GM18868 (cell line): ENCODE results near the gene ZKSCAN5.
A peak's percentile ranks its signal among the peaks of the same experiment; 100 is the strongest.
"Not testable (repeated sequence)": the region's sequence is repeated elsewhere in the genome, so short reads cannot be mapped to it uniquely, and the experiment has no call there.

Source experiments
- ATAC-seq: cut with Tn5 transposase; IDR thresholded peaks from one replicate; pipeline ENCODE4 v1.9.1; 2021; ENCODE audit warnings: mild to moderate bottlenecking, moderate library complexity; ENCODE audit not compliant: unreplicated experiment

ZKSCAN5 gene

DNA sequence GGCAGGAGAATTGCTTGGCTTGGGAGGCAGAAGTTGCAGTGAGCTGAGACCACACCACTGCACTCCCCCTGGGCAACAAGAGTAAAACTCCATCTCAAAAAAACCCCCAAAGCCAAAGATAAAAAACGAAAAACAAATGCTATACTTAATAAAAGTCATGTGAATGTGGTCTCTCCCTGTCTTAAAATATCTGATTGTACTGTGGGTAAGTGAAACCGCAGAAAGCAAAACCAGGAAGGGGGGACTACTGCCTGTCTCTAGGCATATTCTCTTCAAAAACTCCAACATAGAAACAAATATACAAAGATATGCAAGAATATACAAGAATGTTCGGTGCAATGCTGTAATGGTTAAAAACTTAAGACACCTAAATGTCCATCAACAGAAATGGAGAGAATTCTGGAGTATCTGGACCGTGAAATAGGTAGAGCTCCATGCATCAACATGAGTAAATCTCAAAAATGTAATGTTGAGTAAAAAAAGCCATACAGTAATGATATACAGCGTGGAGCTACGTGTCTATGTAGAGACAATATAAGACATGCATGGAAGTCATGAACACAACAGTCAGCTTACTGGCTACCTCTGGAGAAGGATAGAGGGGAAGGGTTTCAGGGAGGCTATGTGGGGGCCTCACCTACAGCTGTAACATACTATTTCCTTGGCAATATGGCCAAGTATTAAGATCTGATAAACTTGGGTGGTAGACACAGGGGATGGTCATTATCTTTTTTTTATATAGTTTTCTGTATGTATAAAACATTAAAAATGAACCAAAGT lies 6.5 kb upstream of the ZKSCAN5 start:
- ATAC-seq = no peak

DNA sequence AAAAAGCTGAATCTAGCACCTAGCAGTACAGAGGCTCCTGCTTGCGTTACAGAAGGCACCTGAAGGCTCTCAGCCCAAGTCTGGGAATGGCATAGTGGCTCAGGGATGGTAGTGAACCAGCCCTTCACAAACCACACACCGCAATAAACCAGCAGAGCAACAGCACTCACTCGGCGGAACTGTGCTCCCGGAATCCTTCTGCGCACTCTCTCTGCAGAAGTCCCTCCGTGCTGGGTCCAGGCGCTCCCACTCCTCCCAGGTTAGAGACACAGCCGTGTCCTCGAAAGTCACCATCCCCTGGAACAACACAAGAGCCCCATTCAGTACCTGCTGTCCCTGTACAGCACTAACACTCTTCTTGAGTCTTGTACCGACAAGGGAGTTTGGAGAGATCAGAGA lies 5.9 kb upstream of the ZKSCAN5 start:
- no peak for ATAC-seq

- ATAC-seq = peak; percentile 4
These were observed 5.1 kb upstream of the ZKSCAN5 start for GRCh38 chr7:99499371-99499720.

DNA sequence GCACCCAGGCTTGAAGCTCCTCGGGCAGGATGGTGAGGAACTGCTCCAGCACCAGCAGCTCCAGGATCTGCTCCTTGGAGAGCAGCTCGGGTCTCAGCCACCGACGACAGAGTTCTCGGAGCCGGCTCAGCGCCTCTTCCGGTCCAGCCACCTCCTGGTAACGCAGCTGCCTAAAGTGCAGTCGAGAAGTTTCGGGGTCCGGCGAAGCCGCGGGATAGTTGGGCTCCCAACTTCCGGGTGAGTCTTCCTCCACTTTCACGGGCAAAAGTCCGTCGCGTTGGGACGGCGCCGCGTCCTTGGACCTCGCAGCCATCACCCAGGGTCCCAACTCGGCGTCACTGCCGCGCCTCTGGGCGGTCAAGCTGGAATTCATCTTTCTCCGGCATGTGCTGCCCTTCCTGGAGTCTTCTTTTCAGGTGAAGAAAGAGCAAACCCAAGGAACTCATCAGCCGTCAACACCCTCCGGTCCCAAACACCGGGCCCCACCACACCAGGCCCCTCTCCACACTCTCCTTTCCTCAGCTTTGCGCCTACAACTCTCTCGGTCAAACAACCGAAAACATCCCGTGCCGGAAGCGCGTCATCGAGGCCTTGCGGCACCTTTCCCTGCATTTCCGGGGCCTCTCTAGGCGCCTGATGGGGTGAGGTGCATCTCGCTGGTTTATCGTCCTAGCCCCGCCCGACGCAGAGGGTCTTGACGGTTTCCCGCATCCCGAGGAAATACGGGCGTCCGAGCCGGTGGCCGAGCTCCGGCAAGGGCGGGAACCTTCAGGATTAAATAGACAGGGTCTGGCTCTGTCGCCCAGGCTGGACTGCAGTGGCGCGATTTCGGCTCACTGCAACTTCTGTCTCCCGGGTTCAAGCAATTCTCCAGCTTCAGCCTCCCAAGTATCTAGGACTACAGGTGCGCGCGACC lies 4.5 kb upstream of the ZKSCAN5 start, which contains the start of gene ZNF394:
Gene ZNF394 (minus strand): TSS at position 561 of the 916 bp plus-strand sequence. CDS start 188 bp downstream, at position 373.
- ATAC-seq = peak; percentile 45

DNA sequence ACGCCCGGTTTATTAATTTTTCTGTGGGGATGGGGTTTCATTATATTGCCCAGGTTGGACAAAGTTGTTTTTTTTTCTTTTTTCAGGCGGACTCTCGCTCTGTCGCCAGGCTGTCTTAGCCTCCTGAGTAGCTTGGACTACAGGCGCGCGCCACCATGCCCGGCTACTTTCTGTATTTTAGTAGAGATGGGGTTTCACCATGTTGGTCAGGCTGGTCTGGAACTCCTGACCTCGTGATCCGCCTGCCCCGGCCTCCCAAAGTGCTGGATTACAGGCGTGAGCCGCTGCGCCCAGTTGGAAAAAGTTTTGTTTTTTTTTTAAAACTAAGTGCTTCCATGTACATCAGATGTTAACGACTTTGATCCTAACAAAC lies 3.8 kb upstream of the ZKSCAN5 start:
- ATAC-seq = no peak

DNA sequence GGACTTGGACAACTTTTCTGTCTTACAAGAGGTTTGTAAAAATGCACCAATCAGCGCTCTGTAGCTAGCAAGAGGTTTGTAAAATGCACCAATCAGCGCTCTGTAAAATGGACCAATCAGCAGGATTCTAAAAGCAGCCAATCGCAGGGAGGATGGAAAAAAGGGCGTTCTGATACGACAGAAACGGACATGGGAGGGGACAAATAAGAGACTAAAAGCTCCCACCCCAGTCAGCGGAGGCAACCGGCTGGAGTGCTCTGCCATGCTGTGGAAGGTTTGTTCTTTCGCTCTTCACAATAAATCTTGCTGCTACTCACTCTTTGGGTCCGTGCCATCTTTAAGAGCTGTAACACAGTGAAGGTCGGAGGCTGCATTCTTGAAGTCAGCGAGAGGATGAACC lies 3.2 kb upstream of the ZKSCAN5 start:
- ATAC-seq = not testable (repeated sequence)

DNA sequence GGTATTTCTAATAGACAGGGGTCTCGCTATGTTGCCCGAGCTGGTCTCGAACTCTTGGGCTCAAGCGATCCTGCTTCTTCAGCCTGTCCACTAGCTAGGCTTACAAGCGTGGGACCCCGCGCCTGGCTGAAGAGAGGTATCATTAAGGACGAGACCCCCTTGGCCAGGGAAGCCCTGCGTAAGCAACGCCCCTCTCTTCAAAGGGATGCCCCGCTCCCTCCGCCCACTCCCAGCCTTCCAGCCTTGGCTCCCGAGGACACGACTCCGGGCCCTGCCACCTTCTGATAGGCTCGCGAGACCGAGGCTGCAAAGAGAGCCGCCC lies 220 bp upstream of the ZKSCAN5 start:
- peak; percentile 86 for ATAC-seq

- ATAC-seq = no peak
These were observed 831 bp downstream of the ZKSCAN5 start for GRCh38 chr7:99505324-99505662.

GRCh38 chr7:99514050-99514449 lies 9.6 kb downstream of the ZKSCAN5 start:
- no peak for ATAC-seq

- ATAC-seq = no peak
These were observed 16.9 kb downstream of the ZKSCAN5 start for GRCh38 chr7:99521399-99521798.

- ATAC-seq = no peak
These were observed 21.4 kb downstream of the ZKSCAN5 start for GRCh38 chr7:99525713-99526440.

- no peak for ATAC-seq
These were observed 26.9 kb downstream of the ZKSCAN5 start for GRCh38 chr7:99531354-99531765.

- ATAC-seq = no peak
These were observed 31.2 kb downstream of the ZKSCAN5 start for GRCh38 chr7:99535667-99536066.

DNA sequence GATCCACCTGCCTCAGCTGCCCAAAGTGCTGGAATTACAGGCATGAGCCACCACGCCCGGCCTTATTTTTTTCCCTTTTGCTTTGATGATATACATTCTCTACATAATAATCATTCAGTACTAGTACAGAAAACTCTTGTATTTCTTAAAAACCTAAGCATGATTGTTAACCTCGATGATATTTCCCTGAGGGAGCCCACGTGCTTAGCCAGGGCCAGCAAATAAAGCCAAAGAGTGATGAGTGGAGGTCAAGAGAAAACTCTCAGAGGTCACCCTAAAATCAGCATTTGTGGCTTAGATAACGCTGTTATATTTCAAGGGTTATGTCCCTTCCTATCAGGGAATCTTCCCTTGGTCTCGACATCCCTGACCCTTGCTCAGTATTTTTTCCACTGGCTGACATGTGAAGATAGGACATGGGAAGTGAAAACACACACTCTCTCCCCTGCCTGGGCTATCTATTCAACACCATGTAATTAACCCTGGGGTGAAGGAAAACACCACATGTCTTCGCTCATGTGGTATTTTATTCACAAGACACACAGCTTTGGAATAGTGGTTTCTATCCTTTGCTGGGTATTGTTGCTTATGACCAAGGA lies 34.9 kb downstream of the ZKSCAN5 start:
- no peak for ATAC-seq

DNA sequence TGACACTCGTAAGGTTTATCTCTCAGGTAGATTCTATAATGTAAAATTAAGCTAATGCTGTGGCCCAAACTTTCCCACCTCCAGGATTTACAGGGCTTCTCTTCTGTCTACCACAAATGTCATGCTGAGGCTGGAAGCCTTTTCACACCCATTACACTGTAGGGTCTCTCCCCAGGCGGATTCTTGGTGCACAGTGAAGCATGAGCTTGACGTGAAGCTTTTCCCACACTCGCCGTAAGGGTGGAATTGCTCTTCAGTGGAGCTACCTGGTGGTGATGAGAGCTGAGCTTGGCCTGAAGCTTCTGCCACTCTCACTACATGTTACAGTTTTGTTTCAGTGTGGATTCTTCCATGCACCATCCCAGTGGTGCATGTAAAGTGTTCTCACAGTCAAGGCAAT lies 36.1 kb downstream of the ZKSCAN5 start:
- no peak for ATAC-seq

DNA sequence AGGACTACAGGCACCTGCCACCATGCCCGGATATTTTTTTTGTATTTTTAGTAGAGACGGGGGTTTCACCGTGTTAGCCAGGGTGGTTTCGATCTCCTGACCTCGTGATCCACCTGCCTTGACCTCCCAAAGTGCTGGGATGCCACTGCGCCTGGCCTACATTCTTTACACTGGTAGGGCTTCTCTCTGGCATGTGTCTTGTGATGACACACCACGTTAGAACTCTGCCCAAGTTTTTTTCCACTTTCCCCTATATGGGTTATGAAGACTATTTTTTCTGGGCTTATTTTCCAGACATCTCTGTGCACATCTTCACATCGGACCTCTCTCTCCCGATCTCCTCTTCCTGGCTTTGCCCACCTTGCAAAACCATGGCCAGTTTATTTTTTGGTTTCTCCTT lies 36.8 kb downstream of the ZKSCAN5 start:
- no peak for ATAC-seq

- no peak for ATAC-seq
These were observed 38.7 kb downstream of the ZKSCAN5 start for GRCh38 chr7:99543081-99543671.

DNA sequence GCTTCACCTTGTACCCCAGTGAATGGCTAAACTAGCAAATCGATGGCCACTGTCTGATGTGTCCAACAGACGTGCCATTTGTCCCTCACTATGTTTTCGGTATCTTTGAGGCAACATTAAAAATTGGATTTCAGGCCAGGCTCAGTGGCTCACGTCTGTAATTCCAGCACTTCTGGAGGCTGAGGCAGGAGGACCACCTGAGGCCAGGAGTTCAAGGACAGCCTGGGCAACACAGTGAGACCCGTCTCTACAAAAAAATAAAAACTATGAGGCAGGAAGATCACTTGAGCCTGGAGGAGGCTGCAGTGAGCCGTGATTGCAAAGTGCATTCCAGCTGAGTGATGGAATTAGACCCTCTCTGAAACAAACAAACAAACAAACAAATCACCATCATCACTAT lies 39.5 kb downstream of the ZKSCAN5 start:
- no peak for ATAC-seq

- ATAC-seq = not testable (repeated sequence)
These were observed 40.8 kb downstream of the ZKSCAN5 start for GRCh38 chr7:99545308-99545707.

DNA sequence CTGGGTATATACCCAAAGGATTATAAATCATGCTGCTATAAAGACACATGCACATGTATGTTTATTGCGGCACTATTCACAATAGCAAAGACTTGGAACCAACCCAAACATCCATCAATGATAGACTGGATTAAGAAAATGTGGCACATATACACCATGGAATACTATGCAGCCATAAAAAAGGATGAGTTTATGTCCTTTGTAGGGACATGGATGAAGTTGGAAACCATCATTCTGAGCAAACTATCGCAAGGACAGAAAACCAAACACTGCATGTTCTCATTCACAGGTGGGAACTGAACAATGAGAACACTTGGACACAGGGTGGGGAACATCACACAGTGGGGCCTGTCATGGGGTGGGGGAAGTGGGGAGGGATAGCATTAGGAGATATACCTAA lies 45.1 kb downstream of the ZKSCAN5 start:
- ATAC-seq = not testable (repeated sequence)

DNA sequence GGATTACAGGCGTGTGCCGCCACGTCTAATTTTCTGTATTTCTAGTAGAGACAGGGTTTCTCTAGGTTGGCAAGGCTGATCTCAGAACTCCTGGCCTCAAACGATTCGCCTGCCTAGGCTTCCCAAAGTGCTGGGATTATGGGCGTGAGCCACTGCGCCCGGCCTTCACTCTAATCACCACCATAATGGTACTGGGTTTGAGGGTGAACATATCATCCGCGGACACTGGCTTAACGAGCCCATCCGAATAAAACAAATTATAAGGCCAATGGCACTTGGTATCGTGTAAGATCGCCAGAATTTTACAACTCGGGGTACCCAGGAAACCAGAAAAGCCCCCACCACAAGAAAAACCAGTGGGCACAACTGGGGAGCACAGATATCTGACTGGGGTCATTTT lies 46.9 kb downstream of the ZKSCAN5 start:
- no peak for ATAC-seq
